Lower leg skin (tissue), 3 donors: ENCODE measurements around the gene TAP1.

ENCODE experiments used
- POLR2A ChIP-seq, 2 donors: fragments of 450-650 bp; IDR thresholded peaks; one replicate each; pipeline ENCODE4 v1.6.1; 2016 to 2017; ENCODE audit warnings: antibody characterized with exemption in 2 of 2, mild to moderate bottlenecking in 1 of 2, moderate library complexity in 1 of 2
- TF ChIP-seq, protein P1 (sequence below), 3 donors: fragments of 450-650 bp; IDR thresholded peaks; one replicate each; pipeline ENCODE4 v1.5.1; 2016; ENCODE audit warnings: antibody characterized with exemption in 3 of 3, mild to moderate bottlenecking in 3 of 3, moderate library complexity in 2 of 3

DNA sequence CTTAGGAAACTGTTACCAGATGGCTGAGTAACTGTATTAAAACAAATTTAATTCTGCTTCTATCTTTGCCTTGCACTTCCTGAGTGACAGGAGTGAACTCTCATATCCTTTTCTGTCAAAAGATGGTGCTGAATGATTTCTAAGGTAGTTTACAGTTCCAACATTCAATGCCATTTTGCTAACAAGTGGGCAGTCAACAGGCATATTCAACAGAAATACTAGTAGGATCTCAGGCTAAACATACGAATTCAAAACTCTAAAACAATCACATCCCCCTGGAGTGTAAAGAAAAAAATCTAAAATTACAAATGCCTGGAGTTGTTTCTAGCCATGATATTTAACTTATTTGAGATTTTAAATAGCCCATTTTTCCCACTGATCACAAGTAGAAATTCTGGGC is 7.2 kb upstream of the TAP1 start:
- no peak for TF ChIP-seq POLR2A (IDR thresholded peaks at IDR 0.05)
- TF ChIP-seq, protein P1, sequence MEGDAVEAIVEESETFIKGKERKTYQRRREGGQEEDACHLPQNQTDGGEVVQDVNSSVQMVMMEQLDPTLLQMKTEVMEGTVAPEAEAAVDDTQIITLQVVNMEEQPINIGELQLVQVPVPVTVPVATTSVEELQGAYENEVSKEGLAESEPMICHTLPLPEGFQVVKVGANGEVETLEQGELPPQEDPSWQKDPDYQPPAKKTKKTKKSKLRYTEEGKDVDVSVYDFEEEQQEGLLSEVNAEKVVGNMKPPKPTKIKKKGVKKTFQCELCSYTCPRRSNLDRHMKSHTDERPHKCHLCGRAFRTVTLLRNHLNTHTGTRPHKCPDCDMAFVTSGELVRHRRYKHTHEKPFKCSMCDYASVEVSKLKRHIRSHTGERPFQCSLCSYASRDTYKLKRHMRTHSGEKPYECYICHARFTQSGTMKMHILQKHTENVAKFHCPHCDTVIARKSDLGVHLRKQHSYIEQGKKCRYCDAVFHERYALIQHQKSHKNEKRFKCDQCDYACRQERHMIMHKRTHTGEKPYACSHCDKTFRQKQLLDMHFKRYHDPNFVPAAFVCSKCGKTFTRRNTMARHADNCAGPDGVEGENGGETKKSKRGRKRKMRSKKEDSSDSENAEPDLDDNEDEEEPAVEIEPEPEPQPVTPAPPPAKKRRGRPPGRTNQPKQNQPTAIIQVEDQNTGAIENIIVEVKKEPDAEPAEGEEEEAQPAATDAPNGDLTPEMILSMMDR (IDR thresholded peaks at IDR 0.05) = no peak
